ENCODE measurements around the gene KLRK1. TPM values are rescaled to one million over a fixed set of nuclear protein-coding genes. Genes with fewer than 3 reads are reported as not detected.
"Not testable (repeated sequence)": the region's sequence is repeated elsewhere in the genome, so short reads cannot be mapped to it uniquely, and the experiment has no call there.

KLRK1 gene
- total RNA-seq, 1 experiment from 2014 or later, result not detected

DNA sequence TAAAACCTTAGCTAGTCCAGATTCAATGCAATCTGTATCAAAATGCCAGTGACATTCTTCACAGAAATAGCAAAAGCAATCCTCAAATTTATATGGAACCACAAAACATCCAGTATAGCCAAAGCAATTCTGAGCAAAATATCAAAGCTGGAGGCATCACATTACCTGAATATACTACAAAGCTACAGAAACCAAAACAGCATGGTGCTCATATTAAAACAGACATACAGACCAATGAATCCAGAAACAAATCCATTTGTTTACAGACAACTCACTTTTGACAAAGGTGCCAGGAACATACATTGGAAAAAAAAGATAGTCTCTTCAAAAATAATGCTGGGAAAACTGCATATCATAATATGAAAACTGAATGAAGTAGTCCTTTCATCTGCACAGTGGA, 15.0 kb upstream of the KLRK1 start:
- Mint-ChIP-seq H3K4me3 (ENCODE audit: low read depth, unreplicated experiment) (no peak overlapping the region), H3K27me3 (ENCODE audit: unreplicated experiment) (no peaks in the 10 kb centered on the region), H3K9me3 (ENCODE audit: low read depth, unreplicated experiment) (no peaks in the 10 kb centered on the region), H3K27ac (ENCODE audit: unreplicated experiment) (no peak overlapping the region), H3K4me1 (ENCODE audit: low read depth, unreplicated experiment) (no peaks in the 10 kb centered on the region), H3K36me3 (ENCODE audit: insufficient read depth, unreplicated experiment) (no peaks in the 10 kb centered on the region)
- CTCF ChIA-PET, result no interaction called here
- intact Hi-C loops (cut with micrococcal nuclease; ENCODE audit: unreplicated experiment), result no loop called here
- TF ChIP-seq CTCF (IDR thresholded peaks at IDR 0.05; ENCODE audit: unreplicated experiment), result no peak
- no TSS peak for BruUV-seq (replicated peaks)
- DNase-seq, result no peak

DNA sequence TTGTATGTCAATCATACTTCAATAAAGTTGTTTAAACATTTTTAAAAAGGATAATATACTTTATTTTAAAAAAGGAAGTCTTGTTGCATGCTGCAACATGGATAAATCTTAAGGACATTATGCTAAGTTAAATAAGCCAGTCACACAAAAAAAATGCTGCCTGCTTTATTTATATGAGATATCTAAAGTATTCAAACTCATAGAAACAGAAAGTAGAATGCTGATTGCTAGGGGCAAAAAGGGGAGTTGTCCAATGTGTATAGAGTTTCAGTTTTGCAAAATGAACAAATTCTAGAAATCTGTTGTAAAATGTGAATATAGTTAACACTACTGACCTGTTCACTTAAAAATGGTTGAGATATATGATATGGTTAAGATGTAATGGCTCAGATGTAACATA, 11.0 kb upstream of the KLRK1 start:
- Mint-ChIP-seq H3K27ac (ENCODE audit: unreplicated experiment) (no peak overlapping the region), H3K4me1 (ENCODE audit: low read depth, unreplicated experiment) (peaks cover 3% of the 10 kb centered on the region), H3K36me3 (ENCODE audit: insufficient read depth, unreplicated experiment) (peaks cover under 1% of the 10 kb centered on the region), H3K27me3 (ENCODE audit: unreplicated experiment) (no peaks in the 10 kb centered on the region), H3K4me3 (ENCODE audit: low read depth, unreplicated experiment) (no peak overlapping the region), H3K9me3 (ENCODE audit: low read depth, unreplicated experiment) (no peaks in the 10 kb centered on the region)
- no TSS peak for BruUV-seq (replicated peaks)
- TF ChIP-seq CTCF (IDR thresholded peaks at IDR 0.05; ENCODE audit: unreplicated experiment), result no peak
- intact Hi-C loops (cut with micrococcal nuclease; ENCODE audit: unreplicated experiment), result no loop called here
- CTCF ChIA-PET, result no interaction called here
- no peak for DNase-seq

DNA sequence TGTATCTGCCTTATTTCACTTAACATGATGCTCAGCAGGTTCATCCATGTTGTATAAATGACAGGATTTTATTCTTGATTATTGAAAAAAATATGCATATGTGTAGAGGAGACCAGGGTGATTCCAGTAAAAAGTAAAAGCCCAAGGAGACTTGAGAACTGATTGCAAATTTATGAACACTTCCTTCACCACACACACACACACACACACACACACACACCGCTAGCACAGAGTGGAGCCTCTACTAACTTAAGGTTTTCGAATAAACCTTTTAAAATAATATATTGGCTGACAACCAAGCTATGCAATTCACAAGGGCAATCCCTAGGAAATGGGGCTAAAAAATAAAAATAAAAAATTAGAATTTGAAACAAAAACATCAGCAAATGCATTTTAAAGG, 8.3 kb upstream of the KLRK1 start:
- intact Hi-C loops (cut with micrococcal nuclease; ENCODE audit: unreplicated experiment), result no loop called here
- peaks cover 6% of the 10 kb centered on the region for H3K36me3 Mint-ChIP-seq (ENCODE audit: insufficient read depth, unreplicated experiment)
- H3K9me3 Mint-ChIP-seq (ENCODE audit: low read depth, unreplicated experiment), result no peaks in the 10 kb centered on the region
- H3K27me3 Mint-ChIP-seq (ENCODE audit: unreplicated experiment), result no peaks in the 10 kb centered on the region
- DNase-seq, result no peak
- peaks cover 24% of the 10 kb centered on the region for H3K4me1 Mint-ChIP-seq (ENCODE audit: low read depth, unreplicated experiment)
- CTCF ChIA-PET, result no interaction called here
- H3K4me3 Mint-ChIP-seq (ENCODE audit: low read depth, unreplicated experiment), result no peak overlapping the region
- no peak for TF ChIP-seq CTCF (IDR thresholded peaks at IDR 0.05; ENCODE audit: unreplicated experiment)
- BruUV-seq (replicated peaks), result no TSS peak
- H3K27ac Mint-ChIP-seq (ENCODE audit: unreplicated experiment), result no peak overlapping the region

DNA sequence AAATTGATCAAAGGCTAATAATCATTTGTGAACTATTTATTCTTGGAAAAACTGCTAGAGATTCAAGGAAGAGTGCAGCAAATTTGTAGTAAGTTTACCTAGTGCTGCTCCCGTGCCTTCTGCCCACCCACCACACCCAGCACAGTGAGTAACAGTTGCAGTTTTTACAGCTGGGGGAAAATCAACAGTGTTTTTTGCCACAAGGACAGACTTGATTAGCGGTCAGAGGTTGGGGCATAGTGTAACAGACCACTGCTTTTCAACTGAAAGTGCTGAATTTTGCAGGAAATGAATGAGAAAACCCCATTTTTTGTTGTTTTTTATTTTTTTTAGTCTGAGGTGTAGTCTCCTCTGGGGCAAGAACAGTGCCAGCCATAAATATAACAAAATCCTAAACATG, 7.5 kb upstream of the KLRK1 start:
- Mint-ChIP-seq H3K27ac (ENCODE audit: unreplicated experiment) (no peak overlapping the region), H3K36me3 (ENCODE audit: insufficient read depth, unreplicated experiment) (peaks cover 6% of the 10 kb centered on the region)
- DNase-seq, result no peak

GRCh38 chr12:10396176-10396575, 6.3 kb upstream of the KLRK1 start:
- CTCF ChIA-PET; BruUV-seq (replicated peaks); H3K36me3 Mint-ChIP-seq (ENCODE audit: insufficient read depth, unreplicated experiment); DNase-seq; H3K27me3 Mint-ChIP-seq (ENCODE audit: unreplicated experiment); H3K9me3 Mint-ChIP-seq (ENCODE audit: low read depth, unreplicated experiment); intact Hi-C loops (cut with micrococcal nuclease; ENCODE audit: unreplicated experiment): not testable (repeated sequence)
- Mint-ChIP-seq H3K4me3 (ENCODE audit: low read depth, unreplicated experiment) (peak overlapping the region; percentile 58), H3K4me1 (ENCODE audit: low read depth, unreplicated experiment) (peaks cover 32% of the 10 kb centered on the region), H3K27ac (ENCODE audit: unreplicated experiment) (peak overlapping the region; percentile 97)

More for the DNA sequence above, 7.5 kb upstream of the KLRK1 start:
- Mint-ChIP-seq H3K4me3 (ENCODE audit: low read depth, unreplicated experiment) (no peak overlapping the region), H3K9me3 (ENCODE audit: low read depth, unreplicated experiment) (no peaks in the 10 kb centered on the region), H3K4me1 (ENCODE audit: low read depth, unreplicated experiment) (peaks cover 30% of the 10 kb centered on the region), H3K27me3 (ENCODE audit: unreplicated experiment) (no peaks in the 10 kb centered on the region)
- intact Hi-C loops (cut with micrococcal nuclease; ENCODE audit: unreplicated experiment), result no loop called here
- CTCF ChIA-PET, result interaction anchor here (0.6 to 0.7 kb wide), 2 partner anchors 14 to 31 kb away, joined by 3 to 4 read pairs; no protein-coding TSS in a partner anchor
- TF ChIP-seq CTCF (IDR thresholded peaks at IDR 0.05; ENCODE audit: unreplicated experiment), result no peak
- BruUV-seq (replicated peaks), result no TSS peak
